HG02970 (cell line): ENCODE results near the gene RNASEH2A.

ENCODE experiments used
- ATAC-seq: cut with Tn5 transposase; IDR thresholded peaks from one replicate; pipeline ENCODE4 v1.9.1; 2021; ENCODE audit warnings: mild to moderate bottlenecking, moderate library complexity, moderate number of reproducible peaks; ENCODE audit not compliant: unreplicated experiment, low FRiP score

RNASEH2A gene

GRCh38 chr19:12806242-12807081, at the start of gene RNASEH2A:
Gene RNASEH2A, plus strand, starts transcription at chr19:12806584. Its CDS starts 90 bp downstream, at chr19:12806674.
- peak; percentile 74 for ATAC-seq

GRCh38 chr19:12757544-12758274, 48.7 kb upstream of the RNASEH2A start:
- ATAC-seq, result no peak

- no peak for ATAC-seq
Observed at GRCh38 chr19:12759686-12760085, 46.7 kb upstream of the RNASEH2A start.

GRCh38 chr19:12763100-12763499, 43.3 kb upstream of the RNASEH2A start:
- ATAC-seq, result no peak

GRCh38 chr19:12764698-12765097, 41.7 kb upstream of the RNASEH2A start:
- ATAC-seq, result no peak

GRCh38 chr19:12766051-12766521, 40.3 kb upstream of the RNASEH2A start:
- no peak for ATAC-seq

GRCh38 chr19:12767150-12767549, 39.2 kb upstream of the RNASEH2A start:
- no peak for ATAC-seq

- no peak for ATAC-seq
Observed at GRCh38 chr19:12767666-12768065, 38.7 kb upstream of the RNASEH2A start.

- ATAC-seq, result no peak
Observed at GRCh38 chr19:12769689-12770088, 36.7 kb upstream of the RNASEH2A start.

GRCh38 chr19:12770922-12771321, 35.5 kb upstream of the RNASEH2A start:
- no peak for ATAC-seq

GRCh38 chr19:12772323-12772722, 34.1 kb upstream of the RNASEH2A start:
- ATAC-seq, result no peak

GRCh38 chr19:12773571-12773970, 32.8 kb upstream of the RNASEH2A start:
- no peak for ATAC-seq

GRCh38 chr19:12774588-12775555, 31.5 kb upstream of the RNASEH2A start, which contains the start of gene HOOK2:
Gene HOOK2, minus strand, starts transcription at chr19:12775552. Its CDS starts 103 bp downstream, at chr19:12775449.
- ATAC-seq, result no peak

- no peak for ATAC-seq
Observed at GRCh38 chr19:12777217-12778016, 29.0 kb upstream of the RNASEH2A start.

- no peak for ATAC-seq
Observed at GRCh38 chr19:12778017-12778904, 28.1 kb upstream of the RNASEH2A start.

GRCh38 chr19:12778905-12779161, 27.6 kb upstream of the RNASEH2A start:
- no peak for ATAC-seq

GRCh38 chr19:12779162-12779993, 27.0 kb upstream of the RNASEH2A start:
- ATAC-seq, result no peak

- no peak for ATAC-seq
Observed at GRCh38 chr19:12782174-12782423, 24.3 kb upstream of the RNASEH2A start.
